ENCODE measurements around the gene LIPA.

Gene LIPA

DNA sequence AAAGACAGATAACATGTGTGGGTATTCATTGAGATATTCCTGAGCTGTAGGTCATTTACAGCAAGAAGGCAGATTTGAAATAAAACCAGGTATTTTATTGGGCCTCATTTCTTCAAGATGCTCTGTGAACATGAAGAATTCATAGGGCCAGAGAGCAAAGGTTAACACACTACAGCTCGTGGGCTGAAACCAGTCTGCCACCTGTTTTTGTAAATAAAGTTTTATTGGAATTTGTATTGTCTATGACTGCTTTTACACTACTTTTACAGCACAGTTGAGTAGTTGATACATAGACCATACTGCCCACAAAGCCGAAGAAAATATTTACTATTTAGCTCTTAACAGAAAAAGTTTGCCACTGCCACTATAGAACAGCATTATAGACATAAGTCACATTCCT lies 22.1 kb upstream of the LIPA start:
- Histone ChIP-seq H3K9me3 (ENCODE audit: control insufficient read depth in 1 of 2, low read length in 2 of 2) (no peaks in the 10 kb centered on the region), H3K36me3 (ENCODE audit: control insufficient read depth in 1 of 2, insufficient read depth in 2 of 2, low read length in 2 of 2) (no peaks in the 10 kb centered on the region), H3K27ac (ENCODE audit: low read depth, low read length) (no peak overlapping the region), H3K27me3 (ENCODE audit: control insufficient read depth in 1 of 2, insufficient read depth in 2 of 2, low read length in 2 of 2) (no peaks in the 10 kb centered on the region), H3K4me3 (ENCODE audit: low read depth in 1 of 2, low read length in 2 of 2) (no peak overlapping the region), H3K4me1 (ENCODE audit: control insufficient read depth in 1 of 2, insufficient read depth in 2 of 2, low read length in 2 of 2) (peaks cover 3 to 13% of the 10 kb centered on the region in 2 donors), H3K9ac (ENCODE audit: low read depth in 1 of 2, low read length in 2 of 2) (no peak overlapping the region)

DNA sequence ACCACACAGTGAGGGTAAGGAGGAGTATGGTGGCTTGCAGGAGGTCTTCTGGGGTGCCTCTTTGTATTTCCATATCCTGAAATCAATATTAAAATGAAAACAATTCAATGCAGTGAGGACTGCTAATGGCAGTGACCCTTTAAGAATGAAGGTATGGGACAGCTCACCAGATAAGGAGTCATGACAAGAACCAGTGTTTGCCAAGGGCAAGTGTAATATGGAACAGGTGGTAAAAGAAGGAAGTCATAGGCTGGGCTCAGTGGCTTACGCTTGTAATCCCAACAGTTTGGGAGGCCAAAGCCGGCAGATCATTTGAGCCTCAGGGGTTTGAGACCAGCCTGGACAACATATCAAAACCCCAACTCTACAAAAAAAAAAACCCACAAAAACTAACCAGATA lies 20.0 kb upstream of the LIPA start:
- no peaks in the 10 kb centered on the region for H3K9me3 ChIP-seq (ENCODE audit: control insufficient read depth in 1 of 2, low read length in 2 of 2)
- no peaks in the 10 kb centered on the region for H3K27me3 ChIP-seq (ENCODE audit: control insufficient read depth in 1 of 2, insufficient read depth in 2 of 2, low read length in 2 of 2)

DNA sequence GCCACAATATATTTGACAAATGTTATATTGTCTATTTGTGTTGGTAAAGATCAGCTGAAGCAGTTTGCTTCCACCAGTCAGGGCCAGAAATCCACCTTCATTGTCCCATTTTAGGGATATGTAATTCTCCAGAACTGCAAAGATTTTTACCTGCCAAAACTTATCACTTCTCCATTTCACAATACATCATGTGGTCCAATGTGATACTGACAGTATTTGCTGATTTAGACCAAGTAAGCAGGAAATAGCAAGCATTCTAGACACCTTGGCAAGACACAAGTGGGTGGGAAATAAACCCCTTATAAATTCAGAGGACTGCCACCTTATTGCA lies 18.5 kb upstream of the LIPA start:
- H3K4me3 ChIP-seq (ENCODE audit: low read depth in 1 of 2, low read length in 2 of 2), result no peak overlapping the region
- H3K4me1 ChIP-seq (ENCODE audit: control insufficient read depth in 1 of 2, insufficient read depth in 2 of 2, low read length in 2 of 2), result peaks cover 0 to 9% of the 10 kb centered on the region in 2 donors
- no peak overlapping the region for H3K9ac ChIP-seq (ENCODE audit: low read depth in 1 of 2, low read length in 2 of 2)
- no peaks in the 10 kb centered on the region for H3K9me3 ChIP-seq (ENCODE audit: control insufficient read depth in 1 of 2, low read length in 2 of 2)
- no peaks in the 10 kb centered on the region for H3K36me3 ChIP-seq (ENCODE audit: control insufficient read depth in 1 of 2, insufficient read depth in 2 of 2, low read length in 2 of 2)
- no peak overlapping the region for H3K27ac ChIP-seq (ENCODE audit: low read depth, low read length)
- no peaks in the 10 kb centered on the region for H3K27me3 ChIP-seq (ENCODE audit: control insufficient read depth in 1 of 2, insufficient read depth in 2 of 2, low read length in 2 of 2)

More for the DNA sequence above, 20.0 kb upstream of the LIPA start:
- no peak overlapping the region for H3K27ac ChIP-seq (ENCODE audit: low read depth, low read length)
- no peak overlapping the region for H3K9ac ChIP-seq (ENCODE audit: low read depth in 1 of 2, low read length in 2 of 2)
- no peaks in the 10 kb centered on the region for H3K36me3 ChIP-seq (ENCODE audit: control insufficient read depth in 1 of 2, insufficient read depth in 2 of 2, low read length in 2 of 2)
- H3K4me1 ChIP-seq (ENCODE audit: control insufficient read depth in 1 of 2, insufficient read depth in 2 of 2, low read length in 2 of 2), result peaks cover 0 to 9% of the 10 kb centered on the region in 2 donors
- H3K4me3 ChIP-seq (ENCODE audit: low read depth in 1 of 2, low read length in 2 of 2), result no peak overlapping the region

- Histone ChIP-seq H3K9ac (ENCODE audit: low read depth in 1 of 2, low read length in 2 of 2) (no peak overlapping the region), H3K4me1 (ENCODE audit: control insufficient read depth in 1 of 2, insufficient read depth in 2 of 2, low read length in 2 of 2) (peaks cover 0 to 9% of the 10 kb centered on the region in 2 donors), H3K4me3 (ENCODE audit: low read depth in 1 of 2, low read length in 2 of 2) (no peak overlapping the region), H3K36me3 (ENCODE audit: control insufficient read depth in 1 of 2, insufficient read depth in 2 of 2, low read length in 2 of 2) (no peaks in the 10 kb centered on the region), H3K9me3 (ENCODE audit: control insufficient read depth in 1 of 2, low read length in 2 of 2) (no peaks in the 10 kb centered on the region), H3K27me3 (ENCODE audit: control insufficient read depth in 1 of 2, insufficient read depth in 2 of 2, low read length in 2 of 2) (no peaks in the 10 kb centered on the region), H3K27ac (ENCODE audit: low read depth, low read length) (no peak overlapping the region)
Observed at GRCh38 chr10:89269433-89270152, 18.0 kb upstream of the LIPA start.

GRCh38 chr10:89266721-89267453 lies 15.3 kb upstream of the LIPA start:
- no peaks in the 10 kb centered on the region for H3K27me3 ChIP-seq (ENCODE audit: control insufficient read depth in 1 of 2, insufficient read depth in 2 of 2, low read length in 2 of 2)
- no peak overlapping the region for H3K4me3 ChIP-seq (ENCODE audit: low read depth in 1 of 2, low read length in 2 of 2)
- H3K9ac ChIP-seq (ENCODE audit: low read depth in 1 of 2, low read length in 2 of 2), result no peak overlapping the region
- peaks cover 0 to 9% of the 10 kb centered on the region in 2 donors for H3K4me1 ChIP-seq (ENCODE audit: control insufficient read depth in 1 of 2, insufficient read depth in 2 of 2, low read length in 2 of 2)
- no peak overlapping the region for H3K27ac ChIP-seq (ENCODE audit: low read depth, low read length)
- H3K9me3 ChIP-seq (ENCODE audit: control insufficient read depth in 1 of 2, low read length in 2 of 2), result peaks cover 0 to 3% of the 10 kb centered on the region in 2 donors
- no peaks in the 10 kb centered on the region for H3K36me3 ChIP-seq (ENCODE audit: control insufficient read depth in 1 of 2, insufficient read depth in 2 of 2, low read length in 2 of 2)

GRCh38 chr10:89263531-89263930 lies 12.0 kb upstream of the LIPA start:
- no peaks in the 10 kb centered on the region for H3K4me1 ChIP-seq (ENCODE audit: control insufficient read depth in 1 of 2, insufficient read depth in 2 of 2, low read length in 2 of 2)
- H3K36me3 ChIP-seq (ENCODE audit: control insufficient read depth in 1 of 2, insufficient read depth in 2 of 2, low read length in 2 of 2), result no peaks in the 10 kb centered on the region
- no peak overlapping the region for H3K4me3 ChIP-seq (ENCODE audit: low read depth in 1 of 2, low read length in 2 of 2)
- peaks cover 0 to 3% of the 10 kb centered on the region in 2 donors for H3K9me3 ChIP-seq (ENCODE audit: control insufficient read depth in 1 of 2, low read length in 2 of 2)
- no peak overlapping the region for H3K27ac ChIP-seq (ENCODE audit: low read depth, low read length)
- H3K27me3 ChIP-seq (ENCODE audit: control insufficient read depth in 1 of 2, insufficient read depth in 2 of 2, low read length in 2 of 2), result no peaks in the 10 kb centered on the region
- no peak overlapping the region for H3K9ac ChIP-seq (ENCODE audit: low read depth in 1 of 2, low read length in 2 of 2)

- no peak overlapping the region for H3K27ac ChIP-seq (ENCODE audit: low read depth, low read length)
- H3K27me3 ChIP-seq (ENCODE audit: control insufficient read depth in 1 of 2, insufficient read depth in 2 of 2, low read length in 2 of 2), result no peaks in the 10 kb centered on the region
- H3K4me1 ChIP-seq (ENCODE audit: control insufficient read depth in 1 of 2, insufficient read depth in 2 of 2, low read length in 2 of 2), result no peaks in the 10 kb centered on the region
- H3K9ac ChIP-seq (ENCODE audit: low read depth in 1 of 2, low read length in 2 of 2), result no peak overlapping the region
- H3K4me3 ChIP-seq (ENCODE audit: low read depth in 1 of 2, low read length in 2 of 2), result no peak overlapping the region
- no peaks in the 10 kb centered on the region for H3K36me3 ChIP-seq (ENCODE audit: control insufficient read depth in 1 of 2, insufficient read depth in 2 of 2, low read length in 2 of 2)
- peaks cover 0 to 3% of the 10 kb centered on the region in 2 donors for H3K9me3 ChIP-seq (ENCODE audit: control insufficient read depth in 1 of 2, low read length in 2 of 2)
Observed at GRCh38 chr10:89263091-89263490, 11.5 kb upstream of the LIPA start.

DNA sequence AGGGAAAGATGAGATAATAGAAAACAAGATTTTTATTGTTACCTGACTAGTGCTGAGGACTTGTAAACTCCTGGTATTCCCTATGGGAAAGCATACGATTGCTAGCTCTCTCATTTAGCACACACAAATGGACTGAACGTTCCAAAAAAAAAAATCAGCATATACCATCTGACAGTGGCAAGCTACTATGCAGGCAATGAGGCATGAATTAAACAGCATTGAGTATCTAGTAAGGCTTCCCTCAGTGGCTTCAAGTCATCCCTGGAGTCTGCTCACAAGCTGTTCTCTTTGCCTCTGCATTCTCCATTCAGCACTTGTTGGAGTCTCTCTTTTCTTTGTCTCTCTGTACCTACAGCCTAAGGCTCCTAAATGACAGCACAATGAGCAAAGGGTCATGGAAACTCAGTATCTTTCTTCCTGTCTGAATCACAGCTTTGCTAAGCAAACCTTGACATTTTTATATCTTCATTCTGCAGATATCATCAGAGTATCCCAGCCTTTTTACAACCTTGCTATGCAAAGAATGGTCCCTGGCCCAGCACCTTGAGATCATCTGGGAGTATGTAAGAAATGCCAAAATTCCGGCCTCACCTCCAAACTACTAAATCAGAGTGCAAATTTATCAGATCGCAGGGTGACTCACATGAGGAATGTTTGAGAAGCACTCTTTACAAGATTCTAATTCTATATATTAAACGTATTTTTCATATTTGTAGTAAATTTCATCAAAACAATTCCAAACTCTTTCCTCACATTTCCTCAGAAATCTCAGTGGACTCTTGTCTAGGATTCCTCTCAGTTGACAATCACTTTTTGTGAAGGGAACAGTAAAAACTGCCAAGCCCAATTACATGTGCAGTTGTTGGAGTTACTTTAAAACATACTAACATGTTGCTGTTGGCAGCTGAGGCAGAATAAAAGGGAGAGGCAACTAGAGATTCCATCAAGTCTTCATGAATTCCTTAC lies 10.8 kb upstream of the LIPA start:
- no peak overlapping the region for H3K9ac ChIP-seq (ENCODE audit: low read depth in 1 of 2, low read length in 2 of 2)
- H3K4me1 ChIP-seq (ENCODE audit: control insufficient read depth in 1 of 2, insufficient read depth in 2 of 2, low read length in 2 of 2), result no peaks in the 10 kb centered on the region
- H3K36me3 ChIP-seq (ENCODE audit: control insufficient read depth in 1 of 2, insufficient read depth in 2 of 2, low read length in 2 of 2), result no peaks in the 10 kb centered on the region
- no peaks in the 10 kb centered on the region for H3K27me3 ChIP-seq (ENCODE audit: control insufficient read depth in 1 of 2, insufficient read depth in 2 of 2, low read length in 2 of 2)
- H3K27ac ChIP-seq (ENCODE audit: low read depth, low read length), result no peak overlapping the region
- H3K4me3 ChIP-seq (ENCODE audit: low read depth in 1 of 2, low read length in 2 of 2), result no peak overlapping the region
- peaks cover 0 to 3% of the 10 kb centered on the region in 2 donors for H3K9me3 ChIP-seq (ENCODE audit: control insufficient read depth in 1 of 2, low read length in 2 of 2)

DNA sequence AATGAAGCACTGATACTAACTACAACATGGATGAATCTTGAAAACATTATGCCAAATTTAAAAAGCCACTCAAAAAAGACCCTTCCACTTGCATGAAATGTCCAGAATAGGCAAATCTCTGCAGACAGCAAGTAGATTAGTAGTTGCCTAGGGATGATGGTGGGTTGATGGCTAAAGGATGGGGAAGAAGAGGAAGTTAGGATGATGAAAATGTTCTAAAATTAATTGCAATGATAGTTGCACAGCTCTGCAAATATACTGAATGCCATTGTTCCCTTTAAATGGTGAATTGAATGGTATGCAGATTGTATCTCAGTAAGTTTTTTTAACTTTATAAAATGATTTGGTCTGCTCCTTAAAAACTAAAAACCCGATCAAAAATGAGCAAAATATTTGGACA lies 7.3 kb upstream of the LIPA start:
- no peak overlapping the region for H3K4me3 ChIP-seq (ENCODE audit: low read depth in 1 of 2, low read length in 2 of 2)
- H3K36me3 ChIP-seq (ENCODE audit: control insufficient read depth in 1 of 2, insufficient read depth in 2 of 2, low read length in 2 of 2), result no peaks in the 10 kb centered on the region
- no peaks in the 10 kb centered on the region for H3K4me1 ChIP-seq (ENCODE audit: control insufficient read depth in 1 of 2, insufficient read depth in 2 of 2, low read length in 2 of 2)
- no peaks in the 10 kb centered on the region for H3K27me3 ChIP-seq (ENCODE audit: control insufficient read depth in 1 of 2, insufficient read depth in 2 of 2, low read length in 2 of 2)
- H3K27ac ChIP-seq (ENCODE audit: low read depth, low read length), result no peak overlapping the region
- peaks cover 0 to 2% of the 10 kb centered on the region in 2 donors for H3K9me3 ChIP-seq (ENCODE audit: control insufficient read depth in 1 of 2, low read length in 2 of 2)
- H3K9ac ChIP-seq (ENCODE audit: low read depth in 1 of 2, low read length in 2 of 2), result no peak overlapping the region

DNA sequence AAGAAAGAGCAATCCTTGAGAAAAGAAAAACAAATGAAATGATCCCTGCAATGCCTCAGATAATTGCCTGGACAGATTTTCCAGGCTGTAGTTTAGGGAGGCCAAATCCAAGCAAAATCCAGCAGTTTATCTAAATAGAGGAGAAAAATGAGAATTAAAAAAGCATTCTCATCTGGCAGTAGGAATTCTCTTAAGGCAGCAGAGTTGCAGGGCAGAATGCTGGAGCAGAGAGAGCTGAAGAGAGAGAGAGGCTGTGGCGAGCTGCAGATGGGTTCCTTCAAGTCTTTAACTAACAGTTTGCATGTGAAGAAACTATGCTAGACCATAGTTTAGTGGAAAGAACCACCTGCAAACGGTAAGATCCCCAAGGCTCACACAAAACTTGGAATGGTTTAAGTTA lies 6.0 kb upstream of the LIPA start:
- Histone ChIP-seq H3K4me1 (ENCODE audit: control insufficient read depth in 1 of 2, insufficient read depth in 2 of 2, low read length in 2 of 2) (no peaks in the 10 kb centered on the region), H3K27me3 (ENCODE audit: control insufficient read depth in 1 of 2, insufficient read depth in 2 of 2, low read length in 2 of 2) (no peaks in the 10 kb centered on the region), H3K27ac (ENCODE audit: low read depth, low read length) (no peak overlapping the region), H3K4me3 (ENCODE audit: low read depth in 1 of 2, low read length in 2 of 2) (no peak overlapping the region), H3K9me3 (ENCODE audit: control insufficient read depth in 1 of 2, low read length in 2 of 2) (peaks cover 0 to 2% of the 10 kb centered on the region in 2 donors), H3K9ac (ENCODE audit: low read depth in 1 of 2, low read length in 2 of 2) (no peak overlapping the region), H3K36me3 (ENCODE audit: control insufficient read depth in 1 of 2, insufficient read depth in 2 of 2, low read length in 2 of 2) (no peaks in the 10 kb centered on the region)

Measured in duodenal mucosa (tissue), 2 donors.